ENCODE measurements around the gene SF3A2. TPM values are rescaled to one million over a fixed set of nuclear protein-coding genes. Genes with fewer than 3 reads are reported as not detected.

SF3A2 gene
- total RNA-seq, 2 experiments from 2014 or later = 154 to 158 TPM

GRCh38 chr19:2210987-2211740 is 25.5 kb upstream of the SF3A2 start:
- DNase-seq = no peak
- peaks cover 15% of the 10 kb centered on the region for H3K4me1 Mint-ChIP-seq (ENCODE audit: low read depth)
- H3K9me3 Mint-ChIP-seq = no peaks in the 10 kb centered on the region
- no peak overlapping the region for H3K27ac Mint-ChIP-seq
- intact Hi-C loops (cut with micrococcal nuclease) = no loop called here
- peaks cover 30% of the 10 kb centered on the region for H3K36me3 Mint-ChIP-seq (ENCODE audit: low read depth)
- no peaks in the 10 kb centered on the region for H3K27me3 Mint-ChIP-seq (ENCODE audit: low read depth)
- CTCF ChIA-PET = no interaction called here
- no peak overlapping the region for H3K4me3 Mint-ChIP-seq

DNA sequence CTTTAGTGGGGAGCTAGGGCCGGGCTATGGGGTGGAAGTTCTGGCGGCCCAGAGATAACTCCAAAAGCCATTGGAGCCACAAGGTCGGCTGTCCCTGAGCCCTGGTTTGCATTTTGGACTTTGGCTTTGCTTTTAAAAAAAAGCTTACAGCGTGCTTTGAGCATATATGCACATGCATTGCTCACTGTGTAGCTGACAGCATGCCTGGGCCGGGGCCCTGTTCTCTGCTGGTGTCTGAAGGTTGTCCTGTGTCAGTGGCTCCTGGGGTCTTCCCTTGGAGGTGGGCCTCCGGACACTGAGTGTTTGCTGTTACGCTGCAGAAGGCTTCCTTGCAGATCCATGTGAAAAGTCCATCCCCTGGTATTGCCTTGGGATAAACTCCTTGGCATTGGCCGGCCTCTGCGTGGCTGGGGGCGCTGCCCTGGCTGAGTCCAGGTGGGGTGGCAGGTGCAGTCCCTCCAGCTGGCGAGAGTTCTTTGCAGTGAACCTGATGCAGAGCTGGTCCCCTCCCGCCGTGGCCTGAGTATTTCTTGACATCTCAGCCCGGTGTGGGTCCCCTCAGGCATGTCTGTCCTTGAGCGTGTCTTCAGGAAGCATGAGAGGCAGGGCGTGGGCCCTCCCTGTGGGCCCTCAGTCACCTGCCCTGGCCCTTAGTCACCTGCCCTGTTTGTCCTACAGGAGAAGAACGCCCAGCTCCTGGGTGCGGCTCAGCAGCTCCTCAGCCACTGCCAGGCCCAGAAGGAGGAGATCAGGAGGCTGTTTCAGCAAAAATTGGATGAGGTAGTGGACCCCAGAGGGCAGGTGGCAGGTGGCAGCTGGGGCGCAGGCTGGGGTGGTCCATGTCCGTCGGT is 23.5 kb upstream of the SF3A2 start:
- Mint-ChIP-seq H3K4me3 (no peak overlapping the region), H3K4me1 (ENCODE audit: low read depth) (peaks cover 15% of the 10 kb centered on the region), H3K27ac (no peak overlapping the region), H3K36me3 (ENCODE audit: low read depth) (peaks cover 30% of the 10 kb centered on the region), H3K27me3 (ENCODE audit: low read depth) (no peaks in the 10 kb centered on the region), H3K9me3 (no peaks in the 10 kb centered on the region)
- intact Hi-C loops (cut with micrococcal nuclease) = no loop called here
- CTCF ChIA-PET = no interaction called here
- DNase-seq = no peak

DNA sequence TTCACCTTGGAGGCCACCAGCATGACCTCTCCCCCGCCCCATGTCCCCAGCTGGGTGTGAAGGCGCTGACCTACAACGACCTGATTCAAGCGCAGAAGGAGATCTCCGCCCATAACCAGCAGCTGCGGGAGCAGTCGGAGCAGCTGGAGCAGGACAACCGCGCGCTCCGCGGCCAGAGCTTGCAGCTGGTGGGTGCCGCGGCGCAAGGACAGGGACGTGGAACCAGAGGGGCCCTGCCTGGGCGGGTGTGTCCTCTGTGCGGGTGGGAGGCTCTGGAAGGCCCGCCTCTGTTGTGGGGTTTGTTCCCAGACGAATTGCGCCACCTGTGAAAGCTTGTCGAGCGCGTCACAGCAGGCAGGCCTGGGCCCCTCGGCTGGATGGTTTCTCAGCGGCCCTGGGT is 22.8 kb upstream of the SF3A2 start:
- H3K9me3 Mint-ChIP-seq = no peaks in the 10 kb centered on the region
- peaks cover 15% of the 10 kb centered on the region for H3K4me1 Mint-ChIP-seq (ENCODE audit: low read depth)
- peaks cover 32% of the 10 kb centered on the region for H3K36me3 Mint-ChIP-seq (ENCODE audit: low read depth)
- CTCF ChIA-PET = no interaction called here
- no peak for DNase-seq
- intact Hi-C loops (cut with micrococcal nuclease) = no loop called here
- no peak overlapping the region for H3K4me3 Mint-ChIP-seq
- H3K27ac Mint-ChIP-seq = no peak overlapping the region
- no peaks in the 10 kb centered on the region for H3K27me3 Mint-ChIP-seq (ENCODE audit: low read depth)

DNA sequence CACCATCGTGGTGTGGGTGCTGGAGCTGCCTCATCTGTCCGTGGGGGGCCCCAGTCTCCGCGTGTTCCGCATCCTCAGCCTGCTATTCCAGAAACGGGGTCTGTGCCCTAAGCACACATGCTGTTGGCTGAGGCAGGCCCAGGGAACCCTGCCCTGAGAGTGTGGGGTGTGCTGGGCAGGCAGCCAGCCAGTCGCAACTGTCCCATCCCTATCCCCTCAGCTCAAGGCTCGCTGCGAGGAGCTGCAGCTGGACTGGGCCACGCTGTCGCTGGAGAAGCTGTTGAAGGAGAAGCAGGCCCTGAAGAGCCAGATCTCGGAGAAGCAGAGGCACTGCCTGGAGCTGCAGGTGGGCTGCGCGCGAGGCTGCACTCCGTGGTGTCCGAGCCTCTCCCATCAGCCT is 22.4 kb upstream of the SF3A2 start:
- Mint-ChIP-seq H3K4me1 (ENCODE audit: low read depth) (peaks cover 15% of the 10 kb centered on the region), H3K36me3 (ENCODE audit: low read depth) (peaks cover 30% of the 10 kb centered on the region), H3K27me3 (ENCODE audit: low read depth) (no peaks in the 10 kb centered on the region), H3K9me3 (no peaks in the 10 kb centered on the region), H3K4me3 (no peak overlapping the region), H3K27ac (no peak overlapping the region)
- intact Hi-C loops (cut with micrococcal nuclease) = no loop called here
- CTCF ChIA-PET = interaction anchor here (1.0 kb wide), 1 partner anchor 58 kb away, joined by 3 read pairs; no protein-coding TSS in a partner anchor
- no peak for DNase-seq

GRCh38 chr19:2215281-2215751 is 21.3 kb upstream of the SF3A2 start:
- Mint-ChIP-seq H3K4me3 (no peak overlapping the region), H3K27ac (no peak overlapping the region), H3K9me3 (no peaks in the 10 kb centered on the region), H3K4me1 (ENCODE audit: low read depth) (peaks cover 15% of the 10 kb centered on the region), H3K27me3 (ENCODE audit: low read depth) (no peaks in the 10 kb centered on the region), H3K36me3 (ENCODE audit: low read depth) (peaks cover 35% of the 10 kb centered on the region)
- DNase-seq = peak; percentile 47
- intact Hi-C loops (cut with micrococcal nuclease) = no loop called here
- CTCF ChIA-PET = interaction anchor here (1.0 kb wide), 1 partner anchor 59 kb away, joined by 3 read pairs; no protein-coding TSS in a partner anchor

- Mint-ChIP-seq H3K27ac (peak overlapping the region; percentile 76), H3K36me3 (ENCODE audit: low read depth) (peaks cover 36% of the 10 kb centered on the region), H3K4me1 (ENCODE audit: low read depth) (peaks cover 15% of the 10 kb centered on the region), H3K4me3 (no peak overlapping the region), H3K9me3 (no peaks in the 10 kb centered on the region), H3K27me3 (ENCODE audit: low read depth) (no peaks in the 10 kb centered on the region)
- DNase-seq = no peak
- CTCF ChIA-PET = no interaction called here
- intact Hi-C loops (cut with micrococcal nuclease) = no loop called here
Observed at GRCh38 chr19:2216361-2217225, 20.0 kb upstream of the SF3A2 start.

DNA sequence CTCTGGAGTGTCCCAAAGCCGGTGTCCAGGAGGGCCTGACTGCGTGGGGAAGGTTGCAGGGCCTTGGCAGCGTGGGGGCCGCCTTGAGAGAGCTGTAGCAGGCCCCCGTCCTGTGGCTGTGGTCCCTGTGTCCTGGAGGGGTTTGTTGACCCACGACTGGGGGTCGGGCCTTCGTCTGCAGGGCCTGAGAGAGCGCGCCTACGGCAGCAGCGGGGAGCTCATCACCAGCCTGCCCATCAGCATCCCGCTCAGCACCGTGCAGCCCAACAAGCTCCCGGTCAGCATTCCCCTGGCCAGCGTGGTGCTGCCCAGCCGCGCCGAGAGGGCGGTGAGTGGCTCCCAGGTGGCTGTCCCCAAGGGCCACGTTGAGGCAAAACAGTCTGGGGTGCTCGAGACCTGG is 19.0 kb upstream of the SF3A2 start:
- intact Hi-C loops (cut with micrococcal nuclease) = no loop called here
- peaks cover 28% of the 10 kb centered on the region for H3K36me3 Mint-ChIP-seq (ENCODE audit: low read depth)
- no peak for DNase-seq
- CTCF ChIA-PET = interaction anchor here (0.7 to 0.9 kb wide), 2 partner anchors 12 to 66 kb away, joined by 3 to 4 read pairs; no protein-coding TSS in a partner anchor
- no peak overlapping the region for H3K27ac Mint-ChIP-seq
- H3K4me3 Mint-ChIP-seq = no peak overlapping the region
- H3K9me3 Mint-ChIP-seq = no peaks in the 10 kb centered on the region
- H3K27me3 Mint-ChIP-seq (ENCODE audit: low read depth) = no peaks in the 10 kb centered on the region
- H3K4me1 Mint-ChIP-seq (ENCODE audit: low read depth) = peaks cover 15% of the 10 kb centered on the region

GRCh38 chr19:2219726-2220125 is 16.9 kb upstream of the SF3A2 start:
- H3K36me3 Mint-ChIP-seq (ENCODE audit: low read depth) = peaks cover 33% of the 10 kb centered on the region
- H3K27ac Mint-ChIP-seq = no peak overlapping the region
- DNase-seq = no peak
- CTCF ChIA-PET = no interaction called here
- H3K4me3 Mint-ChIP-seq = no peak overlapping the region
- no peaks in the 10 kb centered on the region for H3K27me3 Mint-ChIP-seq (ENCODE audit: low read depth)
- peaks cover 7% of the 10 kb centered on the region for H3K4me1 Mint-ChIP-seq (ENCODE audit: low read depth)
- H3K9me3 Mint-ChIP-seq = no peaks in the 10 kb centered on the region
- intact Hi-C loops (cut with micrococcal nuclease) = no loop called here

DNA sequence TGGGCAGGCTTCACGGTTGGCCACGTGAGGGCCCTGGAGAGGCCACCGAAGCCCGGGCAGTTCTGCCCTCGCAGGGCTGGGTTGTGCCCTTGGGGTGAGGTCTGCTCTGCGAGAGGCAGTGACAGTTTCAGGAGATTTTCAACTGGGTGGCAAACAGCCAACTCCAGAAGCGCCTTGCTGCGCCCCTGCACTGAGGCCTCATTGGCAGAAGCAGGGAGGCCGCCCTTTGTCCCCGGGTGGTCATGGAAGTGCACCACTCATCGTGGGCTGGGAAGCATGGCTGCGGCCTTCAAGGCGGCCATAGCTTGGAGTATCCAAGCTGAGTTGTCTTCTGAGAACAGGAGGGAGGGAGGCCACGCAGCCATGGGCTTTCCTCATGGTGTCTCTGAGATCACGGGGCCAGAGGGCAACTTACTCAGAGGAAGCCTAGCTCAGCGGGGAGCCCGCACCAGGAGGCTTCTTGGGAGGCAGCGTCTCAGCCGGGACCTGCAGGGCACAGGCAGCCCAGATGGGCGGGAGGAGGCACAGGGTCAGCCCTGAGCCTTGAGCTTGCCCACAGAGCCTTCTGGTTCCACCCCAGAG is 15.3 kb upstream of the SF3A2 start:
- CTCF ChIA-PET = interaction anchor here (0.6 kb wide), 2 partner anchors 62 to 66 kb away, joined by 3 to 4 read pairs; no protein-coding TSS in a partner anchor
- Mint-ChIP-seq H3K36me3 (ENCODE audit: low read depth) (peaks cover 34% of the 10 kb centered on the region), H3K27ac (no peak overlapping the region), H3K27me3 (ENCODE audit: low read depth) (no peaks in the 10 kb centered on the region), H3K4me1 (ENCODE audit: low read depth) (no peaks in the 10 kb centered on the region), H3K9me3 (no peaks in the 10 kb centered on the region), H3K4me3 (no peak overlapping the region)
- intact Hi-C loops (cut with micrococcal nuclease) = no loop called here
- no peak for DNase-seq

DNA sequence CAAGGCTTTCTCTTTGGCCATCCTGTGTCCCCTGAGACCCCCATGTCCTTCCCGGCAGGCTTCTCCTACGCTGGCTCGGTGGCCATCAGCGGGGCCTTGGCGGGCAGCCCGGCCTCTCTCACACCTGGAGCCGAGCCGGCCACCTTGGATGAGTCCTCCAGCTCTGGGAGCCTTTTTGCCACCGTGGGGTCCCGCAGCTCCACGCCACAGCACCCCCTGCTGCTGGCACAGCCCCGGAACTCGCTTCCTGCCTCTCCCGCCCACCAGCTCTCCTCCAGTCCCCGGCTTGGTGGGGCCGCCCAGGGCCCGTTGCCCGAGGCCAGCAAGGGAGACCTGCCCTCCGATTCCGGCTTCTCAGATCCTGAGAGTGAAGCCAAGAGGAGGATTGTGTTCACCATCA is 14.7 kb upstream of the SF3A2 start:
- H3K36me3 Mint-ChIP-seq (ENCODE audit: low read depth) = peaks cover 33% of the 10 kb centered on the region
- H3K27me3 Mint-ChIP-seq (ENCODE audit: low read depth) = no peaks in the 10 kb centered on the region
- H3K4me1 Mint-ChIP-seq (ENCODE audit: low read depth) = no peaks in the 10 kb centered on the region
- DNase-seq = no peak
- CTCF ChIA-PET = interaction anchor here (0.6 kb wide), 1 partner anchor 67 kb away, joined by 3 read pairs; no protein-coding TSS in a partner anchor
- H3K9me3 Mint-ChIP-seq = no peaks in the 10 kb centered on the region
- intact Hi-C loops (cut with micrococcal nuclease) = no loop called here
- no peak overlapping the region for H3K27ac Mint-ChIP-seq
- no peak overlapping the region for H3K4me3 Mint-ChIP-seq

GRCh38 chr19:2223391-2223790 is 13.2 kb upstream of the SF3A2 start:
- Mint-ChIP-seq H3K9me3 (no peaks in the 10 kb centered on the region), H3K4me3 (no peak overlapping the region), H3K27me3 (ENCODE audit: low read depth) (no peaks in the 10 kb centered on the region), H3K36me3 (ENCODE audit: low read depth) (peaks cover 28% of the 10 kb centered on the region), H3K27ac (no peak overlapping the region), H3K4me1 (ENCODE audit: low read depth) (no peaks in the 10 kb centered on the region)
- intact Hi-C loops (cut with micrococcal nuclease) = no loop called here
- CTCF ChIA-PET = no interaction called here
- DNase-seq = no peak

- peaks cover 28% of the 10 kb centered on the region for H3K36me3 Mint-ChIP-seq (ENCODE audit: low read depth)
- no peaks in the 10 kb centered on the region for H3K27me3 Mint-ChIP-seq (ENCODE audit: low read depth)
- intact Hi-C loops (cut with micrococcal nuclease) = no loop called here
- no peaks in the 10 kb centered on the region for H3K9me3 Mint-ChIP-seq
- H3K27ac Mint-ChIP-seq = no peak overlapping the region
- no peak for DNase-seq
- no peak overlapping the region for H3K4me3 Mint-ChIP-seq
- CTCF ChIA-PET = no interaction called here
- no peaks in the 10 kb centered on the region for H3K4me1 Mint-ChIP-seq (ENCODE audit: low read depth)
Observed at GRCh38 chr19:2223959-2224358, 12.7 kb upstream of the SF3A2 start.

Data from activated naive CD4-positive, alpha-beta T cell treated with anti-CD3 and anti-CD28 coated beads for 36 hours (primary cell).